ENCODE measurements around the gene RALB. TPM values are rescaled to one million over a fixed set of nuclear protein-coding genes. Genes with fewer than 3 reads are reported as not detected.

Gene RALB
- polyA plus RNA-seq, 1 of the 3 experiments (the other 2 are of a cell fraction): 37.2 TPM

DNA sequence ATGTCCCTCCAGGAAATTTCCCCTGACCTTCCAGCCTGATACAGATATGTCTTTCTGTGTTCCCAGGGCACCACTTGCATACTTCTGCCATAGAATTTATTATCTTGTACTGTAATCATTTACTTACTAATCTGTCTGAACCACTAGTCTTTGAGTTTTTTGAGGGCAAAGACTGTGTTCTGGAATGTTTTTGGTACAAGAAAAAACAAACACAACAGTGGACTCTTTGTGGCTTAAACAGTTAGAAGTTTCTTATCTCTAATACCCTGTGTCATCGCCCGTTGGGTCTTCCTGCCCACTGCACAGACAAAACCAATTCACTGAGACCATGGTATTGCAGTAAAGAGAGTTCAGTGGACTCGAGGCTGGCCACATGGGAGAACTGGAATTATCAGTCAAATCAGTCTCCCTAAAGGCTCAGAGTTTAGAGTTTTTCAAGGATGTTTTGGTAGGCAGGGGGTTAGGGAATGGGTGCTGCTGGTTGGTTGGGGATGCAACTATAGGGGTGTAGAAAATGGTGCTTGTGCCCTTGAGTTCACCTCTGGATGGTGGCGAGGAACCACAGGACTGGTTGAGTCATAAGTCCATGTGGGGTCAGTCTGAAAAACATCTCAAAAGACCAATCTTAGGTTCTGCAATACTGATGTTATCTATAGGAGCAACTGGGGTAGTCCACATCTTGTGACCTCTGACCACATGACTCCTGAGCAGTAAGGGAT is 20.3 kb downstream of the RALB start:
- H3K36me3 ChIP-seq (replicated peaks in 1 of 2; ENCODE audit: control insufficient read depth in 1 of 2, insufficient read depth in 2 of 2, low read length in 1 of 2): peaks cover 0 to 16% of the 10 kb centered on the region in 2 experiments
- no peak overlapping the region for H3K4me2 ChIP-seq
- no peaks in the 10 kb centered on the region for H3F3A ChIP-seq (replicated peaks; ENCODE audit: insufficient read depth)
- no peaks in the 10 kb centered on the region for H3K27me3 ChIP-seq (ENCODE audit: insufficient read depth)
- no peak overlapping the region for H3K4me3 ChIP-seq (ENCODE audit: low read depth in 2 of 2, low read length in 1 of 2)
- H3K9ac ChIP-seq: no peak overlapping the region
- H2AFZ ChIP-seq (ENCODE audit: low read depth): no peak overlapping the region
- peaks cover 0 to 5% of the 10 kb centered on the region in 2 experiments; a peak in 1 of 4 replicates for H3K4me1 ChIP-seq (ENCODE audit: control insufficient read depth in 1 of 2, insufficient read depth in 2 of 2, low read depth in 1 of 2, low read length in 1 of 2)
- H3K9me3 ChIP-seq: no peaks in the 10 kb centered on the region
- peaks cover 34% of the 10 kb centered on the region; the same call in 1 of the 2 replicates for H4K20me1 ChIP-seq (ENCODE audit: insufficient read depth)
- TF ChIP-seq, protein P1, sequence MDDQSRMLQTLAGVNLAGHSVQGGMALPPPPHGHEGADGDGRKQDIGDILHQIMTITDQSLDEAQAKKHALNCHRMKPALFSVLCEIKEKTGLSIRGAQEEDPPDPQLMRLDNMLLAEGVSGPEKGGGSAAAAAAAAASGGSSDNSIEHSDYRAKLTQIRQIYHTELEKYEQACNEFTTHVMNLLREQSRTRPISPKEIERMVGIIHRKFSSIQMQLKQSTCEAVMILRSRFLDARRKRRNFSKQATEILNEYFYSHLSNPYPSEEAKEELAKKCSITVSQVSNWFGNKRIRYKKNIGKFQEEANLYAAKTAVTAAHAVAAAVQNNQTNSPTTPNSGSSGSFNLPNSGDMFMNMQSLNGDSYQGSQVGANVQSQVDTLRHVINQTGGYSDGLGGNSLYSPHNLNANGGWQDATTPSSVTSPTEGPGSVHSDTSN (IDR thresholded peaks at IDR 0.05): no peak
- ChIA-PET CTCF (no interaction called here), POLR2A (interaction anchor here (1.0 kb wide), 1 partner anchor 17 kb away, joined by 3 read pairs; no protein-coding TSS in a partner anchor)
- peaks cover 95% of the 10 kb centered on the region for H3K79me2 ChIP-seq (ENCODE audit: insufficient read depth)
- 94% methylated on average over 4 of the region's 4 CpGs for WGBS (ENCODE audit: low lambda C conversion rate)
- H3K9me2 ChIP-seq: no peaks in the 10 kb centered on the region
- no peak for DNase-seq
- no peak overlapping the region; a peak in 1 of 4 replicates for H3K27ac ChIP-seq (ENCODE audit: low read depth in 2 of 2, low read length in 1 of 2)

- no peak overlapping the region for H3K27ac ChIP-seq (ENCODE audit: low read depth in 2 of 2, low read length in 1 of 2)
- peaks cover 4 to 19% of the 10 kb centered on the region in 2 experiments for H3K36me3 ChIP-seq (replicated peaks in 1 of 2; ENCODE audit: control insufficient read depth in 1 of 2, insufficient read depth in 2 of 2, low read length in 1 of 2)
- WGBS (ENCODE audit: low lambda C conversion rate): 86% methylated on average over 8 of the region's 8 CpGs
- no peak for DNase-seq
- POLR2A ChIA-PET: no interaction called here
- no peaks in the 10 kb centered on the region for H3K9me3 ChIP-seq
- no peak overlapping the region for H3K9ac ChIP-seq
- H3K27me3 ChIP-seq (ENCODE audit: insufficient read depth): no peaks in the 10 kb centered on the region
- no peak overlapping the region for H3K4me2 ChIP-seq
- no peaks in the 10 kb centered on the region for H3F3A ChIP-seq (replicated peaks; ENCODE audit: insufficient read depth)
- H3K4me1 ChIP-seq (ENCODE audit: control insufficient read depth in 1 of 2, insufficient read depth in 2 of 2, low read depth in 1 of 2, low read length in 1 of 2): peaks cover 0 to 5% of the 10 kb centered on the region in 2 experiments; a peak in 1 of 4 replicates
- no peak overlapping the region for H3K4me3 ChIP-seq (ENCODE audit: low read depth in 2 of 2, low read length in 1 of 2)
- no peaks in the 10 kb centered on the region for H3K9me2 ChIP-seq
- H3K79me2 ChIP-seq (ENCODE audit: insufficient read depth): peaks cover 73% of the 10 kb centered on the region
- CTCF ChIA-PET: no interaction called here
- no peak overlapping the region for H2AFZ ChIP-seq (ENCODE audit: low read depth)
- H4K20me1 ChIP-seq (ENCODE audit: insufficient read depth): peaks cover 32% of the 10 kb centered on the region; the same call in 1 of the 2 replicates
- TF ChIP-seq MEF2A (IDR thresholded peaks at IDR 0.05; ENCODE audit: borderline replicate concordance, low read depth) (no peak), MXI1 (IDR thresholded peaks at IDR 0.05; ENCODE audit: low read depth, low read length) (no peak), GABPA (IDR thresholded peaks at IDR 0.05; ENCODE audit: low read depth) (no peak)
Measured at GRCh38 chr2:120275617-120276400, 23.2 kb downstream of the RALB start.

- Histone ChIP-seq H3F3A (replicated peaks; ENCODE audit: insufficient read depth) (no peaks in the 10 kb centered on the region), H3K4me3 (ENCODE audit: low read depth in 2 of 2, low read length in 1 of 2) (no peak overlapping the region), H3K27me3 (ENCODE audit: insufficient read depth) (no peaks in the 10 kb centered on the region), H2AFZ (ENCODE audit: low read depth) (no peak overlapping the region), H4K20me1 (ENCODE audit: insufficient read depth) (peaks cover 32% of the 10 kb centered on the region; the same call in 1 of the 2 replicates), H3K79me2 (ENCODE audit: insufficient read depth) (peaks cover 55% of the 10 kb centered on the region), H3K4me2 (no peak overlapping the region), H3K27ac (ENCODE audit: low read depth in 2 of 2, low read length in 1 of 2) (no peak overlapping the region), H3K36me3 (replicated peaks in 1 of 2; ENCODE audit: control insufficient read depth in 1 of 2, insufficient read depth in 2 of 2, low read length in 1 of 2) (peaks cover 6 to 16% of the 10 kb centered on the region in 2 experiments), H3K4me1 (ENCODE audit: control insufficient read depth in 1 of 2, insufficient read depth in 2 of 2, low read depth in 1 of 2, low read length in 1 of 2) (peaks cover 0 to 5% of the 10 kb centered on the region in 2 experiments; a peak in 1 of 4 replicates), H3K9me3 (no peaks in the 10 kb centered on the region), H3K9me2 (no peaks in the 10 kb centered on the region), H3K9ac (no peak overlapping the region)
- ChIA-PET POLR2A (interaction anchor here (0.8 kb wide), 1 partner anchor 11 kb away, joined by 4 read pairs; no protein-coding TSS in a partner anchor), CTCF (interaction anchor here (0.6 kb wide), 1 partner anchor 28 kb away, joined by 3 read pairs; no protein-coding TSS in a partner anchor)
- 88% methylated on average over 19 of the region's 19 CpGs for WGBS (ENCODE audit: low lambda C conversion rate)
- no peak for TF ChIP-seq RCOR1 (IDR thresholded peaks at IDR 0.05; ENCODE audit: low read length)
- TF ChIP-seq, protein P2, sequence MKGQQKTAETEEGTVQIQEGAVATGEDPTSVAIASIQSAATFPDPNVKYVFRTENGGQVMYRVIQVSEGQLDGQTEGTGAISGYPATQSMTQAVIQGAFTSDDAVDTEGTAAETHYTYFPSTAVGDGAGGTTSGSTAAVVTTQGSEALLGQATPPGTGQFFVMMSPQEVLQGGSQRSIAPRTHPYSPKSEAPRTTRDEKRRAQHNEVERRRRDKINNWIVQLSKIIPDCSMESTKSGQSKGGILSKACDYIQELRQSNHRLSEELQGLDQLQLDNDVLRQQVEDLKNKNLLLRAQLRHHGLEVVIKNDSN (IDR thresholded peaks at IDR 0.05; ENCODE audit: borderline replicate concordance, low read depth): no peak
- no peak for DNase-seq
Measured at GRCh38 chr2:120277505-120278205, 25.0 kb downstream of the RALB start.

All from SK-N-SH (cell line).